ENCODE results near the gene INF2.

The INF2 gene

GRCh38 chr14:104676694-104677511, 12.5 kb upstream of the INF2 start:
- Histone ChIP-seq H2AFZ (ENCODE audit: low read length, unreplicated experiment) (peak overlapping the region; percentile 73), H3K79me2 (ENCODE audit: control insufficient read depth, insufficient read depth, low read length, unreplicated experiment) (no peaks in the 10 kb centered on the region), H3K27me3 (ENCODE audit: insufficient read depth, low read length) (no peaks in the 10 kb centered on the region), H3K36me3 (ENCODE audit: insufficient read depth, low read length) (no peaks in the 10 kb centered on the region), H3K4me1 (ENCODE audit: control insufficient read depth, insufficient read depth, low read length, unreplicated experiment) (peaks cover 39% of the 10 kb centered on the region), H3K4me3 (ENCODE audit: low read depth, low read length) (peak overlapping the region; percentile 83), H3K27ac (ENCODE audit: low read depth, low read length) (no peak overlapping the region)

- H3K27ac ChIP-seq (ENCODE audit: low read depth, low read length) = peak overlapping the region; percentile 77
- peak overlapping the region; percentile 83 for H3K4me3 ChIP-seq (ENCODE audit: low read depth, low read length)
- no peaks in the 10 kb centered on the region for H3K79me2 ChIP-seq (ENCODE audit: control insufficient read depth, insufficient read depth, low read length, unreplicated experiment)
- H3K4me1 ChIP-seq (ENCODE audit: control insufficient read depth, insufficient read depth, low read length, unreplicated experiment) = peaks cover 44% of the 10 kb centered on the region
- H2AFZ ChIP-seq (ENCODE audit: low read length, unreplicated experiment) = peak overlapping the region; percentile 73
- no peaks in the 10 kb centered on the region for H3K27me3 ChIP-seq (ENCODE audit: insufficient read depth, low read length)
- H3K36me3 ChIP-seq (ENCODE audit: insufficient read depth, low read length) = no peaks in the 10 kb centered on the region
Observed at GRCh38 chr14:104677512-104678332, 11.7 kb upstream of the INF2 start.

DNA sequence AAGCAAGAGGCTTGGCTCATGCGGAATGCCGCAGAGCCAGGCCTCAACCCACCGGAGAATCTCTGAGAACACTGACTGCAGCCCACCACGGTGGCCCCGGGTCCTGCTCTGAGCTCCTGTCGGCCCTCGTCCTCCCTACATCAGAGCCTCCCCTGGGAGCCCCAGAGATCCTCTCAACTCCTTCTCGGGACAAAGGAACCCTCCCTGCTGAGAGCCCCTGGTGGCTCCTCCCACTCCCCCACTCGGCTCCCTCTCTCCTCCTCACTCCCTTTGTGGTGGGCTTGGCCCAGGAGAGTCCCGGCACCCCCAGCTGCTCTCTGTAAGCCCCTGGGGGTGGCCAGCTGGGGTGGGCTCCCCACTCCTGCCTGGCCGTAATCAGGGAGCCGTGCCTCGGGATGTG, 11.1 kb upstream of the INF2 start:
- no peaks in the 10 kb centered on the region for H3K36me3 ChIP-seq (ENCODE audit: insufficient read depth, low read length)
- peak overlapping the region; percentile 83 for H3K4me3 ChIP-seq (ENCODE audit: low read depth, low read length)
- peak overlapping the region; percentile 77 for H3K27ac ChIP-seq (ENCODE audit: low read depth, low read length)
- peaks cover 44% of the 10 kb centered on the region for H3K4me1 ChIP-seq (ENCODE audit: control insufficient read depth, insufficient read depth, low read length, unreplicated experiment)
- peak overlapping the region; percentile 73 for H2AFZ ChIP-seq (ENCODE audit: low read length, unreplicated experiment)
- H3K27me3 ChIP-seq (ENCODE audit: insufficient read depth, low read length) = no peaks in the 10 kb centered on the region
- H3K79me2 ChIP-seq (ENCODE audit: control insufficient read depth, insufficient read depth, low read length, unreplicated experiment) = no peaks in the 10 kb centered on the region

- Histone ChIP-seq H3K4me3 (ENCODE audit: low read depth, low read length) (peak overlapping the region; percentile 83), H3K27ac (ENCODE audit: low read depth, low read length) (peak overlapping the region; percentile 77; the same call in 1 of the 2 replicates), H3K79me2 (ENCODE audit: control insufficient read depth, insufficient read depth, low read length, unreplicated experiment) (no peaks in the 10 kb centered on the region), H3K27me3 (ENCODE audit: insufficient read depth, low read length) (no peaks in the 10 kb centered on the region), H3K4me1 (ENCODE audit: control insufficient read depth, insufficient read depth, low read length, unreplicated experiment) (peaks cover 44% of the 10 kb centered on the region), H3K36me3 (ENCODE audit: insufficient read depth, low read length) (no peaks in the 10 kb centered on the region), H2AFZ (ENCODE audit: low read length, unreplicated experiment) (no peak overlapping the region)
Observed at GRCh38 chr14:104678901-104679705, 10.3 kb upstream of the INF2 start.

- no peak overlapping the region for H2AFZ ChIP-seq (ENCODE audit: low read length, unreplicated experiment)
- H3K4me3 ChIP-seq (ENCODE audit: low read depth, low read length) = peak overlapping the region; percentile 70
- no peaks in the 10 kb centered on the region for H3K27me3 ChIP-seq (ENCODE audit: insufficient read depth, low read length)
- peak overlapping the region; percentile 98 for H3K27ac ChIP-seq (ENCODE audit: low read depth, low read length)
- no peaks in the 10 kb centered on the region for H3K36me3 ChIP-seq (ENCODE audit: insufficient read depth, low read length)
- peaks cover 44% of the 10 kb centered on the region for H3K4me1 ChIP-seq (ENCODE audit: control insufficient read depth, insufficient read depth, low read length, unreplicated experiment)
- no peaks in the 10 kb centered on the region for H3K79me2 ChIP-seq (ENCODE audit: control insufficient read depth, insufficient read depth, low read length, unreplicated experiment)
Observed at GRCh38 chr14:104680056-104680805, 9.2 kb upstream of the INF2 start.

- Histone ChIP-seq H3K36me3 (ENCODE audit: insufficient read depth, low read length) (no peaks in the 10 kb centered on the region), H2AFZ (ENCODE audit: low read length, unreplicated experiment) (no peak overlapping the region), H3K4me1 (ENCODE audit: control insufficient read depth, insufficient read depth, low read length, unreplicated experiment) (peaks cover 44% of the 10 kb centered on the region), H3K27me3 (ENCODE audit: insufficient read depth, low read length) (no peaks in the 10 kb centered on the region), H3K4me3 (ENCODE audit: low read depth, low read length) (peak overlapping the region; percentile 70), H3K27ac (ENCODE audit: low read depth, low read length) (peak overlapping the region; percentile 98), H3K79me2 (ENCODE audit: control insufficient read depth, insufficient read depth, low read length, unreplicated experiment) (no peaks in the 10 kb centered on the region)
Observed at GRCh38 chr14:104680806-104681688, 8.4 kb upstream of the INF2 start.

DNA sequence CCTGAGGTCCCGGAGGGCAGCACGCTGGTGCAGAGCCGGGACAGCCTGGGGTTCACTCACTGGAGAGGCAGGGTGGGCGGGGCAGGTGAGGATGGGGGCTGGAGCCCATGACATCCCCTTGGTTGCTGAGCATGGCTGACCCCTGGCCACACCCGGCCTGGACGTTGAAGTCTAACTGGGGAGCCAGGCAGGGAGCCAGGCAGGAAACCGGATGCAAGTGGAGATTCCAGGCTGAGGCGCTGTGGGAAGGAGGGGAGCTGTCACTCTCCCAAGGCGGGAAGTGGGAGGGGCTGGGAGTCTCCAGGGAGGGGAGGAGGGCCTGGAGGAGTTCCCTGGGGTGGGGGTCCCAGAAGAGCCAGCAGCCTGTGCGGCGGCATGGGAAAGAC, 7.7 kb upstream of the INF2 start:
- H3K4me3 ChIP-seq (ENCODE audit: low read depth, low read length) = peak overlapping the region; percentile 70
- H3K27ac ChIP-seq (ENCODE audit: low read depth, low read length) = peak overlapping the region; percentile 98

GRCh38 chr14:104682107-104682593, 7.3 kb upstream of the INF2 start:
- Histone ChIP-seq H3K36me3 (ENCODE audit: insufficient read depth, low read length) (no peaks in the 10 kb centered on the region), H3K27me3 (ENCODE audit: insufficient read depth, low read length) (no peaks in the 10 kb centered on the region), H2AFZ (ENCODE audit: low read length, unreplicated experiment) (peak overlapping the region; percentile 71), H3K4me3 (ENCODE audit: low read depth, low read length) (peak overlapping the region; percentile 70), H3K27ac (ENCODE audit: low read depth, low read length) (peak overlapping the region; percentile 98), H3K79me2 (ENCODE audit: control insufficient read depth, insufficient read depth, low read length, unreplicated experiment) (no peaks in the 10 kb centered on the region), H3K4me1 (ENCODE audit: control insufficient read depth, insufficient read depth, low read length, unreplicated experiment) (peaks cover 44% of the 10 kb centered on the region)

More for the DNA sequence above, 7.7 kb upstream of the INF2 start:
- H3K27me3 ChIP-seq (ENCODE audit: insufficient read depth, low read length) = no peaks in the 10 kb centered on the region
- H2AFZ ChIP-seq (ENCODE audit: low read length, unreplicated experiment) = peak overlapping the region; percentile 71
- peaks cover 44% of the 10 kb centered on the region for H3K4me1 ChIP-seq (ENCODE audit: control insufficient read depth, insufficient read depth, low read length, unreplicated experiment)
- no peaks in the 10 kb centered on the region for H3K36me3 ChIP-seq (ENCODE audit: insufficient read depth, low read length)
- H3K79me2 ChIP-seq (ENCODE audit: control insufficient read depth, insufficient read depth, low read length, unreplicated experiment) = no peaks in the 10 kb centered on the region

All from ACC112 (cell line).